ENCODE measurements around the gene ESYT2. TPM values are rescaled to one million over a fixed set of nuclear protein-coding genes. Genes with fewer than 3 reads are reported as not detected.
A peak's percentile ranks its signal among the peaks of the same experiment; 100 is the strongest.

Gene ESYT2
- polyA plus RNA-seq, 3 donors, result 14.0 to 24.1 (median 22.0) TPM

DNA sequence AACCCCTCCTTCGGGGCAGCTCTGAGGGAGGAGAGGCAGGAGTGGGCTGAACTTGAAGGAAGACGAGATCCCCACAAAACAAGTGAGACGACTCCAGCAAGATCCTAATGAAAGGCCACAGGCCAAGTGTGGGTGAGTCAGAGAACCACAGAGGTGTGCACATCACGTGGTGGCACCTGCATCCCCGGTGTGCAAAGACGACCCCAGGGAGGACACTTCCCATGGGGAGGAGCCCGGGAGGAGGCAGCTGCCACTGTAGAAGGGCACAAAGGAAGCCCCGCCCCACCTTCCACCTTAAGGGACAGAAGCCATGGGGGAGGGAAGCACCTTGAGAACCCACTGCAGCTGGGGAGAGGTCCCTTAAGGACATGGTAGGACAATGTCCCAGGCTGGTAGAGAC is 45.7 kb downstream of the ESYT2 start:
- 54% methylated on average over 3 of the region's 8 CpGs for WGBS (ENCODE audit: insufficient coverage)
- Histone ChIP-seq H3K4me3 (replicated peaks in 1 of 3; ENCODE audit: low read depth in 2 of 3, low read length in 3 of 3) (no peak overlapping the region), H3K9ac (ENCODE audit: insufficient read depth, low read length, poor library complexity, severe bottlenecking) (no peak overlapping the region), H3K27me3 (ENCODE audit: control insufficient read depth in 2 of 2, insufficient read depth in 2 of 2, low read length in 2 of 2) (no peaks in the 10 kb centered on the region), H4K20me1 (ENCODE audit: insufficient read depth, low read length) (no peaks in the 10 kb centered on the region), H3K79me2 (ENCODE audit: insufficient read depth, low read length) (peaks cover 9% of the 10 kb centered on the region), H3K9me3 (replicated peaks in 1 of 2; ENCODE audit: control insufficient read depth in 1 of 2, insufficient read depth in 1 of 2, low read length in 2 of 2) (no peaks in the 10 kb centered on the region), H3K4me2 (replicated peaks; ENCODE audit: extremely low read depth, low read length, poor library complexity, severe bottlenecking) (no peak overlapping the region), H3K27ac (ENCODE audit: low read depth in 1 of 2, low read length in 2 of 2) (peak overlapping the region in 1 of 2 donors; percentile 13), H3K36me3 (replicated peaks in 1 of 2; ENCODE audit: control insufficient read depth in 1 of 2, insufficient read depth in 2 of 2, low read length in 2 of 2) (peaks cover 59 to 97% of the 10 kb centered on the region in 2 donors), H3K4me1 (ENCODE audit: control insufficient read depth in 1 of 2, insufficient read depth in 2 of 2, low read length in 2 of 2) (no peaks in the 10 kb centered on the region), H2AFZ (ENCODE audit: insufficient read depth, low read depth, low read length, poor library complexity, severe bottlenecking) (no peak overlapping the region)
- Mint-ChIP-seq H3K36me3 (peaks cover 20 to 23% of the 10 kb centered on the region in 2 donors), H3K4me3 (no peak overlapping the region), H3K27me3 (ENCODE audit: low read depth in 3 of 3) (no peaks in the 10 kb centered on the region), H3K9me3 (no peaks in the 10 kb centered on the region), H3K27ac (peak overlapping the region in 2 of 7 donors; percentile 27 to 51), H3K4me1 (no peaks in the 10 kb centered on the region)
- intact Hi-C loops (cut with micrococcal nuclease), result loop anchor here (5.0 kb wide), 1 partner anchor 194 kb away; no protein-coding TSS in a partner anchor
- DNase-seq, result no peak
- no peak for TF ChIP-seq CTCF (IDR thresholded peaks at IDR 0.05)

- Histone ChIP-seq H3K36me3 (replicated peaks in 1 of 2; ENCODE audit: control insufficient read depth in 1 of 2, insufficient read depth in 2 of 2, low read length in 2 of 2) (peaks cover 61 to 97% of the 10 kb centered on the region in 2 donors), H3K9me3 (replicated peaks in 1 of 2; ENCODE audit: control insufficient read depth in 1 of 2, insufficient read depth in 1 of 2, low read length in 2 of 2) (no peaks in the 10 kb centered on the region), H4K20me1 (ENCODE audit: insufficient read depth, low read length) (no peaks in the 10 kb centered on the region), H3K27ac (ENCODE audit: low read depth in 1 of 2, low read length in 2 of 2) (peak overlapping the region in 1 of 2 donors; percentile 13), H3K4me3 (replicated peaks in 1 of 3; ENCODE audit: low read depth in 2 of 3, low read length in 3 of 3) (no peak overlapping the region), H3K27me3 (ENCODE audit: control insufficient read depth in 2 of 2, insufficient read depth in 2 of 2, low read length in 2 of 2) (no peaks in the 10 kb centered on the region), H3K79me2 (ENCODE audit: insufficient read depth, low read length) (peaks cover 11% of the 10 kb centered on the region), H3K9ac (ENCODE audit: insufficient read depth, low read length, poor library complexity, severe bottlenecking) (no peak overlapping the region), H3K4me2 (replicated peaks; ENCODE audit: extremely low read depth, low read length, poor library complexity, severe bottlenecking) (no peak overlapping the region), H3K4me1 (ENCODE audit: control insufficient read depth in 1 of 2, insufficient read depth in 2 of 2, low read length in 2 of 2) (no peaks in the 10 kb centered on the region), H2AFZ (ENCODE audit: insufficient read depth, low read depth, low read length, poor library complexity, severe bottlenecking) (no peak overlapping the region)
- no peaks in the 10 kb centered on the region for H3K4me1 Mint-ChIP-seq
- intact Hi-C loops (cut with micrococcal nuclease), result loop anchor here (5.0 kb wide), 1 partner anchor 194 kb away; no protein-coding TSS in a partner anchor
- H3K27me3 Mint-ChIP-seq (ENCODE audit: low read depth in 3 of 3), result no peaks in the 10 kb centered on the region
- DNase-seq, result peak; percentile 19 to 26 (median 22)
- TF ChIP-seq CTCF (IDR thresholded peaks at IDR 0.05), result peak; percentile 51
- H3K4me3 Mint-ChIP-seq, result no peak overlapping the region
- H3K27ac Mint-ChIP-seq, result no peak overlapping the region
- no peaks in the 10 kb centered on the region for H3K9me3 Mint-ChIP-seq
- 86% methylated on average over 20 of the region's 20 CpGs for WGBS (ENCODE audit: insufficient coverage)
- H3K36me3 Mint-ChIP-seq, result peaks cover 19 to 23% of the 10 kb centered on the region in 2 donors
Observed at GRCh38 chr7:158782761-158783401, 46.4 kb downstream of the ESYT2 start.

Data from CD14-positive monocyte (primary cell).